WTC11 (cell line): ENCODE data around the gene RASD1. TPM values are rescaled to one million over a fixed set of nuclear protein-coding genes. Genes with fewer than 3 reads are reported as not detected.

Experiments
- ATAC-seq: fragments of 200-7000 bp; cut with Tn5 transposase; 2 replicates; pipeline ENCODE4 v1.10.0; 2021; ENCODE audit warnings: mild to moderate bottlenecking, moderate library complexity
- CTCF ChIA-PET: fragments of 300-600 bp; sonication (Branson Sonifier 250); formaldehyde crosslinking; loops from one replicate; lab custom pipeline; 2021; ENCODE audit warnings: antibody characterized with exemption; lab: Charles Lee
- POLR2A ChIA-PET: fragments of 350-600 bp; sonication (Branson Sonifier 250); formaldehyde crosslinking; loops from one replicate; lab custom pipeline; 2021; ENCODE audit warnings: antibody characterized with exemption; lab: Charles Lee
- DNase-seq: peaks from one replicate; pipeline ENCODE4 v3.0.0; 2021; ENCODE audit warnings: low spot score
- H3K27ac Mint-ChIP-seq: 2 replicates; pipeline ENCODE4 v1.8.0; 2021; ENCODE audit warnings: mixed read lengths
- H3K27me3 Mint-ChIP-seq: 2 replicates; pipeline ENCODE4 v1.8.0; 2021; ENCODE audit warnings: low read depth, mild to moderate bottlenecking, moderate library complexity, mixed read lengths
- H3K36me3 Mint-ChIP-seq: 2 replicates; pipeline ENCODE4 v1.8.0; 2021; ENCODE audit warnings: mixed read lengths
- H3K4me1 Mint-ChIP-seq: 2 replicates; pipeline ENCODE4 v1.8.0; 2022; ENCODE audit warnings: mixed read lengths
- H3K4me3 Mint-ChIP-seq: 2 replicates; pipeline ENCODE4 v1.8.0; 2021; ENCODE audit warnings: mild to moderate bottlenecking, moderate library complexity, mixed read lengths
- H3K9me3 Mint-ChIP-seq: 2 replicates; pipeline ENCODE4 v1.8.0; 2021; ENCODE audit warnings: mixed read lengths
- ATF1 ChIP-seq: sonication (generic); formaldehyde crosslinking; IDR thresholded peaks from 2 replicates; pipeline ENCODE4 v1.8.1; 2023; ENCODE audit warnings: mild to moderate bottlenecking, moderate library complexity, missing genetic modification reagents
- ATF6 ChIP-seq: sonication (generic); formaldehyde crosslinking; IDR thresholded peaks from 2 replicates; pipeline ENCODE4 v1.8.1; 2023; ENCODE audit warnings: mild to moderate bottlenecking, missing genetic modification reagents
- CBFB ChIP-seq: sonication (generic); formaldehyde crosslinking; IDR thresholded peaks from 2 replicates; pipeline ENCODE4 v1.8.1; 2022; ENCODE audit warnings: mild to moderate bottlenecking, low read depth, missing genetic modification reagents
- EMX1 ChIP-seq: fragments of 250-450 bp; sonication (Bioruptor Pico); IDR thresholded peaks from 2 replicates; pipeline ENCODE4 v1.8.0; 2021; ENCODE audit warnings: mild to moderate bottlenecking
- FOXJ3 ChIP-seq: sonication (generic); formaldehyde crosslinking; IDR thresholded peaks from 2 replicates; pipeline ENCODE4 v1.9.0; 2021; ENCODE audit warnings: missing genetic modification reagents, mild to moderate bottlenecking, borderline replicate concordance
- IRF1 ChIP-seq: sonication (generic); formaldehyde crosslinking; IDR thresholded peaks from 2 replicates; pipeline ENCODE4 v1.8.0; 2023; ENCODE audit warnings: missing genetic modification reagents
- MAX ChIP-seq: sonication (generic); formaldehyde crosslinking; IDR thresholded peaks from 2 replicates; pipeline ENCODE4 v1.8.0; 2022; ENCODE audit warnings: mild to moderate bottlenecking, missing genetic modification reagents
- MXD4 ChIP-seq: fragments of 250-450 bp; sonication (Bioruptor Pico); IDR thresholded peaks from 2 replicates; pipeline ENCODE4 v1.8.0; 2021; ENCODE audit warnings: mild to moderate bottlenecking, moderate library complexity, borderline replicate concordance
- NFE2L1 ChIP-seq: sonication (generic); formaldehyde crosslinking; IDR thresholded peaks from 2 replicates; pipeline ENCODE4 v1.8.1; 2023; ENCODE audit warnings: missing genetic modification reagents
- NR1H2 ChIP-seq: sonication (generic); formaldehyde crosslinking; IDR thresholded peaks from 2 replicates; pipeline ENCODE4 v1.9.0; 2021; ENCODE audit warnings: mild to moderate bottlenecking, moderate library complexity, missing genetic modification reagents
- TP53 ChIP-seq: sonication (generic); formaldehyde crosslinking; IDR thresholded peaks from 2 replicates; pipeline ENCODE4 v1.8.1; 2023; ENCODE audit warnings: mild to moderate bottlenecking, missing genetic modification reagents
- ZNF219 ChIP-seq: sonication (generic); formaldehyde crosslinking; IDR thresholded peaks from 2 replicates; pipeline ENCODE4 v1.8.0; 2023; ENCODE audit warnings: missing genetic modification reagents, mild to moderate bottlenecking, borderline replicate concordance
- ZNF423 ChIP-seq: fragments of 250-450 bp; sonication (Bioruptor Pico); IDR thresholded peaks from 2 replicates; pipeline ENCODE4 v2.1.2; 2022; ENCODE audit warnings: mild to moderate bottlenecking, moderate library complexity
- total RNA-seq: library from RNA; stranded (reverse); gene quantifications from 3 replicates; pipeline ENCODE4 v1.2.3, GENCODE V29; 2021
- TF ChIP-seq, protein P1 (sequence below): sonication (generic); formaldehyde crosslinking; IDR thresholded peaks from 2 replicates; pipeline ENCODE4 v1.8.1; 2022; ENCODE audit warnings: missing genetic modification reagents, borderline replicate concordance
- TF ChIP-seq, protein P2 (sequence below): sonication (generic); formaldehyde crosslinking; conservative IDR thresholded peaks from 2 replicates; pipeline ENCODE4 v1.8.1; 2023; ENCODE audit warnings: mild to moderate bottlenecking, low read depth, missing genetic modification reagents, moderate library complexity
- TF ChIP-seq, protein P3 (sequence below): sonication (generic); formaldehyde crosslinking; IDR thresholded peaks from 2 replicates; pipeline ENCODE4 v1.8.1; 2023; ENCODE audit warnings: mild to moderate bottlenecking, missing genetic modification reagents, borderline replicate concordance

Gene RASD1
- total RNA-seq, 1 experiment from 2014 or later: 5.1 TPM

DNA sequence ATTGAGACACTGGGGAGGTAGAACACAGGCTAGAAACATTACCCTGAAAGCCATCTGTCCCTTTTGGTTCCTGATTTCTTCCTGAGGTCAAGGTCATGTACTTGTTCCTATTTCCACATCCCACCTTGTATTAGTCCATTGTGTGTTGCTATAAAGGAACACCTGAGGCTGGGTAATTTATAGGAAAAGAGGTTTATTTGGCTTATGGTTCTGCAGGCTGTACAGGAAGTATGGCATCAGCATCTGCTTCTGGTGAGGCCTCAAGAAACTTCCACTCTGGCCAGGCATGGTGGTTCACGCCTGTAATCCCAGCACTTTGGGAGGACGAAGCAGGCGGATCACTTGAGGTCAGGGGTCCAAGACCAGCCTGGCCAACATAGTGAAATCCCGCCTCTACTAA lies 26.8 kb downstream of the RASD1 start:
- no peak for ATAC-seq
- H3K4me1 Mint-ChIP-seq: no peaks in the 10 kb centered on the region

More for the DNA sequence above, 26.8 kb downstream of the RASD1 start:
- no peak for TF ChIP-seq EMX1 (CRISPR knock-in tag)
- TF ChIP-seq, protein P1, sequence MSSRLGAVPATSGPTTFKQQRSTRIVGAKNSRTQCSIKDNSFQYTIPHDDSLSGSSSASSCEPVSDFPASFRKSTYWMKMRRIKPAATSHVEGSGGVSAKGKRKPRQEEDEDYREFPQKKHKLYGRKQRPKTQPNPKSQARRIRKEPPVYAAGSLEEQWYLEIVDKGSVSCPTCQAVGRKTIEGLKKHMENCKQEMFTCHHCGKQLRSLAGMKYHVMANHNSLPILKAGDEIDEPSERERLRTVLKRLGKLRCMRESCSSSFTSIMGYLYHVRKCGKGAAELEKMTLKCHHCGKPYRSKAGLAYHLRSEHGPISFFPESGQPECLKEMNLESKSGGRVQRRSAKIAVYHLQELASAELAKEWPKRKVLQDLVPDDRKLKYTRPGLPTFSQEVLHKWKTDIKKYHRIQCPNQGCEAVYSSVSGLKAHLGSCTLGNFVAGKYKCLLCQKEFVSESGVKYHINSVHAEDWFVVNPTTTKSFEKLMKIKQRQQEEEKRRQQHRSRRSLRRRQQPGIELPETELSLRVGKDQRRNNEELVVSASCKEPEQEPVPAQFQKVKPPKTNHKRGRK: no peak
- no peak for TF ChIP-seq ATF1 (CRISPR knock-in tag)
- no peak for TF ChIP-seq ZNF423
- TF ChIP-seq FOXJ3 (CRISPR knock-in tag): no peak
- no peak for TF ChIP-seq IRF1 (CRISPR knock-in tag)
- TF ChIP-seq, protein P2, sequence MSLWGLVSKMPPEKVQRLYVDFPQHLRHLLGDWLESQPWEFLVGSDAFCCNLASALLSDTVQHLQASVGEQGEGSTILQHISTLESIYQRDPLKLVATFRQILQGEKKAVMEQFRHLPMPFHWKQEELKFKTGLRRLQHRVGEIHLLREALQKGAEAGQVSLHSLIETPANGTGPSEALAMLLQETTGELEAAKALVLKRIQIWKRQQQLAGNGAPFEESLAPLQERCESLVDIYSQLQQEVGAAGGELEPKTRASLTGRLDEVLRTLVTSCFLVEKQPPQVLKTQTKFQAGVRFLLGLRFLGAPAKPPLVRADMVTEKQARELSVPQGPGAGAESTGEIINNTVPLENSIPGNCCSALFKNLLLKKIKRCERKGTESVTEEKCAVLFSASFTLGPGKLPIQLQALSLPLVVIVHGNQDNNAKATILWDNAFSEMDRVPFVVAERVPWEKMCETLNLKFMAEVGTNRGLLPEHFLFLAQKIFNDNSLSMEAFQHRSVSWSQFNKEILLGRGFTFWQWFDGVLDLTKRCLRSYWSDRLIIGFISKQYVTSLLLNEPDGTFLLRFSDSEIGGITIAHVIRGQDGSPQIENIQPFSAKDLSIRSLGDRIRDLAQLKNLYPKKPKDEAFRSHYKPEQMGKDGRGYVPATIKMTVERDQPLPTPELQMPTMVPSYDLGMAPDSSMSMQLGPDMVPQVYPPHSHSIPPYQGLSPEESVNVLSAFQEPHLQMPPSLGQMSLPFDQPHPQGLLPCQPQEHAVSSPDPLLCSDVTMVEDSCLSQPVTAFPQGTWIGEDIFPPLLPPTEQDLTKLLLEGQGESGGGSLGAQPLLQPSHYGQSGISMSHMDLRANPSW: no peak
- no peak for TF ChIP-seq CBFB
- no peak for TF ChIP-seq MXD4 (CRISPR knock-in tag)
- no peak for TF ChIP-seq NFE2L1
- TF ChIP-seq, protein P3, sequence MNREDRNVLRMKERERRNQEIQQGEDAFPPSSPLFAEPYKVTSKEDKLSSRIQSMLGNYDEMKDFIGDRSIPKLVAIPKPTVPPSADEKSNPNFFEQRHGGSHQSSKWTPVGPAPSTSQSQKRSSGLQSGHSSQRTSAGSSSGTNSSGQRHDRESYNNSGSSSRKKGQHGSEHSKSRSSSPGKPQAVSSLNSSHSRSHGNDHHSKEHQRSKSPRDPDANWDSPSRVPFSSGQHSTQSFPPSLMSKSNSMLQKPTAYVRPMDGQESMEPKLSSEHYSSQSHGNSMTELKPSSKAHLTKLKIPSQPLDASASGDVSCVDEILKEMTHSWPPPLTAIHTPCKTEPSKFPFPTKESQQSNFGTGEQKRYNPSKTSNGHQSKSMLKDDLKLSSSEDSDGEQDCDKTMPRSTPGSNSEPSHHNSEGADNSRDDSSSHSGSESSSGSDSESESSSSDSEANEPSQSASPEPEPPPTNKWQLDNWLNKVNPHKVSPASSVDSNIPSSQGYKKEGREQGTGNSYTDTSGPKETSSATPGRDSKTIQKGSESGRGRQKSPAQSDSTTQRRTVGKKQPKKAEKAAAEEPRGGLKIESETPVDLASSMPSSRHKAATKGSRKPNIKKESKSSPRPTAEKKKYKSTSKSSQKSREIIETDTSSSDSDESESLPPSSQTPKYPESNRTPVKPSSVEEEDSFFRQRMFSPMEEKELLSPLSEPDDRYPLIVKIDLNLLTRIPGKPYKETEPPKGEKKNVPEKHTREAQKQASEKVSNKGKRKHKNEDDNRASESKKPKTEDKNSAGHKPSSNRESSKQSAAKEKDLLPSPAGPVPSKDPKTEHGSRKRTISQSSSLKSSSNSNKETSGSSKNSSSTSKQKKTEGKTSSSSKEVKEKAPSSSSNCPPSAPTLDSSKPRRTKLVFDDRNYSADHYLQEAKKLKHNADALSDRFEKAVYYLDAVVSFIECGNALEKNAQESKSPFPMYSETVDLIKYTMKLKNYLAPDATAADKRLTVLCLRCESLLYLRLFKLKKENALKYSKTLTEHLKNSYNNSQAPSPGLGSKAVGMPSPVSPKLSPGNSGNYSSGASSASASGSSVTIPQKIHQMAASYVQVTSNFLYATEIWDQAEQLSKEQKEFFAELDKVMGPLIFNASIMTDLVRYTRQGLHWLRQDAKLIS (CRISPR knock-in tag): no peak
- no peak for TF ChIP-seq ZNF219 (CRISPR knock-in tag)
- TF ChIP-seq ATF6 (CRISPR knock-in tag): no peak
- TF ChIP-seq MAX (CRISPR knock-in tag): no peak
- TF ChIP-seq TP53 (CRISPR knock-in tag): no peak
- no peak for TF ChIP-seq NR1H2 (CRISPR knock-in tag)
- POLR2A ChIA-PET: no interaction called here
- Mint-ChIP-seq H3K9me3 (no peaks in the 10 kb centered on the region), H3K4me3 (no peak overlapping the region), H3K27me3 (peaks cover 13% of the 10 kb centered on the region), H3K27ac (no peak overlapping the region), H3K36me3 (no peaks in the 10 kb centered on the region)
- DNase-seq: no peak
- CTCF ChIA-PET: no interaction called here
